ENCODE results near the gene FRAT2.
A peak's percentile ranks its signal among the peaks of the same experiment; 100 is the strongest.

FRAT2 gene

DNA sequence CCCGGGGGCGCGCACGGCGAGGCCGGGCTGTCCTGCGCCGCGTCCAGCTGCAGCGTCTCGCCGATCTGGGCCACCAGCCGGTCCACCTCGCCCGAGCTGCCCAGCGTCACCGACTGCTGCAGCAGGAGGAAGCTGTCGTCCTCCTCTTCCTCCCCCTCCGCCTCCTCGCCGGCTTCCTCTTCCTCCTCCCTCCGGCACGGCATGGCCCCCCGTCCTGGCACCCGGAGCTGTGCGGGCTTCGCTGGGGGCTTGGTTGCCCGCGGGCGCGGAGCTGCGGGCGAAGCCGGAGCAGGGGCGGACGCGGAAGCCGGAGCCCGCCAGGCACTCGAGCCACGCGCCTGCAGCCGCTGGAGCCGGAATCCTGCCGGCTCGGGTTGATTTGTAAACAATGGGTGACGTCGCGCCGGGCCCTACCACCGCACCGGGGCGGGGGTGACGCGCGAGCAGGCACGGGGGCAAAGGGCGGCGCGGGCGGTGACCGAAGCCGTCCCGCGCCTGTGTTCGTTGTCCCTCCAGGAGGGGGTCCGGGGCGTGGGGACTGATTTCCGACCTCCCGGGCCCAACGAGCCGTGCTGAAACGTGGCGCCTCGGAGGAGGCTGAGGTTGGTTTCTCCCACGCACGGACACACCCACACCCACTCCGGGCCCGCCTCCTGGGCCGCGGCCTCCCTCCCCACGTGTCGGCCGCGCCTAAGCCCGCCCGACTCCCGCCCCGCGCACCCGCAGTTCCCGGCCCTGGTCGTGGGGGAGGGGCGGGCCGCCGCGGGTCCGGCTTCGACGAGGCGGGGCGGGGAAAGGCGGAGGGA is at the start of gene FRAT2:
Gene FRAT2 (minus strand): TSS at position 360 of the 806 bp plus-strand sequence. CDS start 157 bp downstream, at position 203.
- peak; percentile 28 to 83 for DNase-seq

GRCh38 chr10:97384156-97384555 is 49.6 kb upstream of the FRAT2 start:
- DNase-seq, result no peak

DNA sequence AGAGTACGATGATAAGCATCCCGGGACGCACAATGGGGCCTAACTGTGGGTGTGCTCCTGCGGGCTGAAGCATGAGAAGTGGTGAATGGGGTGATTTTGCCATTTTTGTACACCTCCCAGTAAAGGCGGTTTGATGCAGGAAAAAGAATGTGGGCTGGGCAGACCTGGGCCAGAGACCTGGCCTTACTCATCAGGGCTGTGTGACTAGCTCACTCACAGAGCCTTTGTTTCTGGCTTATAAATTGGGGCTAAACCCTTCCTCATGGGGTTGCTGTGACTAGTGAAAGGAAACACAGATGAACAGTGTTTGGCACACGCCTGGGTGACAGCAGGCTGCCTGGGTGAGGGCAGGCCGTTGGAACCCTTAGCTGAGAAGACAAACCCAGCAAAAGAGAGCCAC is 48.6 kb upstream of the FRAT2 start:
- no peak for DNase-seq

DNA sequence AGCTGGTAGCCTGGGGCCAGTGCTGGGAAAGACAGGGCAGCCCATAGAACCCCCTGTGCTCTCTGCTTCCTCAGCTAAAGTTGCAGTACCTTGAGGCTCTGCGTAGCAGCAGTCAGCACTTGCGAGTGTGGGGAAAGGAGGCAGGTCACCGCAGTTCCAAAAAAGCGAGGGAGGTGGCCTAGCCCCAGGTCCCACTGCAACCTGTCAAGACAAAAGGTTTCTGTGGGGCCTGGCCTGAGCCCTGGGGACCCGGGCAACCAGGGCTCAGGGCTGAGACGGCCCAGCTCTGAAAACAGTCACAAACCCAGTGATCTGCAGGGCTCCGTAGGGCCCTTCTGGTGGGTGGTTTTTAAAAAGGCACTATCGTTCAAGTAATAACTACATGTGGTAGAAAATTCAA is 47.1 kb upstream of the FRAT2 start:
- no peak for DNase-seq

- DNase-seq, result no peak
Measured at GRCh38 chr10:97380516-97380915, 46.0 kb upstream of the FRAT2 start.

DNA sequence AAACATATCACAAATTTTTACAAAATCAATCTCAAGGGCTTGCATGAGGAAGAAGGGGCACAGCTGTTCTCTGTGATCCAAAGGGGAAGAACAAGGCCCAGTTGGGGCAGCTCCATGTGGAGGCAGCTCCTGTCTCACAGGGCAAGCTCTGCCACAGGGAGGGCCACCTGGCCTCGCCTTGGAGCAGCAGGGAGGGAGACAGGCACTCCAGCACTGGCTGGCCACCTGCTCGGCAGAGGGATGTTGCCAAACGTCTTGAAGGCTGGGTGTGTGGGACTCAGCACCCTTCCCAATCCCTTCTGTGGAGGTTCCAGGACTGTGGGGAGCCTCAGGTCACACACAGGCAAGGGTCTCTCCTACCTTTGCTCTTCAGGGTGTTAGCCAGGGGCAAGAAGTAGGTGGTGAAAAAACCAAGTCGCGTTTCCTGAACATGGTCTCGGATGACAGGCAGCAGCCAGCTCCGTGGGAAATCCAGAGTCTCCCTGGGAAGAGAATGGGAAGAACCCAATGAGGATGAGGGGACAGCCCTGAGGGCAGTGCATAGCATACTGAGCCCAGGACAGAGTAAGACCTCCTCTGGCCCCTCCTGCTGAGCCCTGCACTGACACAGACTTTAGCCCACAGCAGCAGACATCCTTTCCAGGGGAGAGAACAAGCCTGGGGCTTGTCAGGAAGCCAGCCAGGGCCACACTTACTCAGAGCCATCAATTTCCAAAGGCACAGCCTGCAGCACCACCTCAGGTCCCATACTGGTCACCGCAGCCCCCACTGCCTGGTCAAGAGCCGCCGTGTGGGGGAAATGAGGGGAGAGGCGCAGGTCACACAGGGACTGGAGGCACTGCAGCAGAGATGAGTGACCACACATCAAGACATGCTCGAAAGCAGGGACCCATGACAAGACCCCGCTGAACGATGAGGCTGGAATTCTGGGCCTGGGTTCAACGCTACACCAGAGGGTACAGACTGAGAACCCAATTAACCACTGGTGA is 44.7 kb upstream of the FRAT2 start:
- no peak for DNase-seq

DNA sequence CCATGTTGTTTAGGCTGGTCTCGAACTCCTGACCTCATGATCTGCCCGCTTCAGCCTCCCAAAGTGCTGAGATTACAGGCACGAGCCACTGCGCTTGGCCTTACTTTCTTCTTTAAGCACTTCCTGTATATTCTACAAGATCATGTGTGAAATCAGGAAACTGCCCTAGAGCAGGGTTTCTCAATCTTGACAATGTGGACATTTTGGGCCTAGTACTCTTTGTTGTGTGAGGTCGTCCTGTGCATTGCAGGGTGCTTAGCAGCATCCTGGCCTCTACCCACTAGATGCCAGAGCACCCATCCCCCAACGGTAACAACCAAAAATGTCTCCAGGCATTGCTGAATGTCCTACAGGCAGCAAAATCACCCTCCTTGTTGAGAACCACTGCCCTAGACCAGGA is 41.9 kb upstream of the FRAT2 start:
- no peak for DNase-seq

- DNase-seq, result no peak
Measured at GRCh38 chr10:97373456-97373855, 38.9 kb upstream of the FRAT2 start.

DNA sequence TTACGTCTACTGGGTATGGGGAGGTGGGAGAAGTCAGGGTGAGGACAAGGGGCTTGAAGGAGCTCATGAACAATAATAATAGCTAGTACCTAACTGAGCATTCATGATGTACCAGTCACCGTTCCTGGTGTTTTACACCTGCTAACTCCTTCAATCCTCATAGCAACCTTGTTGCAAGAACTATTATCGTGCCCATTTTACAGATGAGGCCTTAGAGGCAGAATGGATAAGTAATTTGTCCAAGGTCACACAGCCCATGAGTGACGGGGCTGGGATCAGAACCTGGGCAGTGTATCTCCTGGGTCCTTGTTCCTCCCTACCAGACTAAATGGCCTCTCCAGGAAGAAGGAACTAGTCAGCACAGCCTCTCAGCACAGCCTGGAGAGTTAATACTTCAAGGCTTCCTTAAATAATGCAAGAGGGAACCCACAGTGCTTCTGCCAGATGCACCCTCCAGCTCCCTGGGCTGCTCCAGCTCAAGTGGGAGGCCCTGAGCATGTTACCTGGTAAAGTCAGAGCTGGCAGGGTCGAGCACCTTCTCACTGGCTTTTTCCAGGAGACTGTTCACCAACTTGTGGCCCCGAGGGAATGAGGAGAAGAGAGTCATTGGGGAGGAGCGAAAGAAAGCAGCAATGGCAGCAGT is 37.8 kb upstream of the FRAT2 start:
- no peak for DNase-seq

DNA sequence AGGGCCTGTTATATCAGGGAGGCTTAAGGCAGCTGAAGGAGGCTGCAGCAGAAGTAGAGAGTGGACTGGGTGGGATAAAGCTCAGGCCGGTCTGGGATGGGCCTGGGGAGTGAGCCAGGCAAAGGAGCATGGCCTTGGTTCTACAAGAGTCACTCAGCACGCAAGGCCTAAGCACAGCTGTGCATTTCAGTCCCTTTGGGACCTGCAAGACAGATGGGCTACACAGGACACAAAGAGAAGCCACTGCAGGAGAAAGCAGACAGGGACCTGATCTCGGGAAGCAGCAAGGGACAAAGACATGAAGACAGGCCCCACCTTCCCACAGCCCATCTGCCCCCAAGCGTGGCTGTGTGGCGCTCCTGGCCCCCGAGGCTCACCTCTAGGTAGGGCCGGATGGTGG is 37.2 kb upstream of the FRAT2 start:
- DNase-seq, result no peak

DNA sequence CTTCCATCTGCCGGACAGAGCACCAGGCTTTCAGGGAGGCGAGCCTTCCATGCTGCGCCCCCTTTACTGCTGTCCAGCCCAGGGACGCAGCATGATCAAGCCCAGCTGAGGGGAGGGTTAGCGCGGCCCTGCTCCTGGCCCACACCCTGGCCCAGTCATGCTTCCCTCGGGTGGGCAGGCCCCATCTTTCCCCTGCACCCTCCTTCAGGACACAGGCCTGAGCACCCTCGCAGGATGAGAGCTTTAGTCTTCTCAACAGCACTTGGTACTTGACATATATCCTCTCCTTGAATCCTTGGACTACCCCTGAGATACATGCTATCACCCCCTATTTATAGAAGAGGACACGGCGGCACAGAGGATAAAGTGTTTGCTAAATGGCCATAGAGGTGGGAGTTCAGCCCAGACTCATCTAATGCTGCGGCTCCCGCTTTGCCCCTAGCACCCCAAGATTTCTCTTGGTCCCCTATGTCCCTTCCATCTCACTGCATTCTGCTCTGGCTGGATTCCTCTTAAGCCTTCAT is 32.7 kb upstream of the FRAT2 start:
- no peak for DNase-seq

DNA sequence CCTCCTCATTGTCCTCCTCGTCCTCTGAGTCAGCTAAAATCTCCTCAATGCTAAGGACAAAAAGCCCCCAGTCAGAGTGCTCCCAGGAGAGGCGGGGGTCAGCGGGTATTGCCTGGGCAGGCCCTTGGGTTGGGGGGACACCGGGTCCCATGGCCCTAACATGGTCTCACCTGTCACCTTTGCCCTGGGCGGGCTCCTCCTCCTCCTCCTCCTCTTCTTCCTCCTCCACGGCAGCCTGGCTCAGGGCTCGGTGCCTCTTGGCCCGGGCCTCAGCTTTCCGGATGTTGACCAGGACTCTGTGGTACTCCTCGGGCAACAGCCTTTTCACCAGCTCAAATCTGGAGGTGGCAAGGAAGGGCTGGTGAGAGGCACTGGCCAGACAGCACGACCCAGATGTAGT is 32.0 kb upstream of the FRAT2 start:
- DNase-seq, result no peak

- no peak for DNase-seq
Measured at GRCh38 chr10:97365761-97366351, 31.3 kb upstream of the FRAT2 start.

DNA sequence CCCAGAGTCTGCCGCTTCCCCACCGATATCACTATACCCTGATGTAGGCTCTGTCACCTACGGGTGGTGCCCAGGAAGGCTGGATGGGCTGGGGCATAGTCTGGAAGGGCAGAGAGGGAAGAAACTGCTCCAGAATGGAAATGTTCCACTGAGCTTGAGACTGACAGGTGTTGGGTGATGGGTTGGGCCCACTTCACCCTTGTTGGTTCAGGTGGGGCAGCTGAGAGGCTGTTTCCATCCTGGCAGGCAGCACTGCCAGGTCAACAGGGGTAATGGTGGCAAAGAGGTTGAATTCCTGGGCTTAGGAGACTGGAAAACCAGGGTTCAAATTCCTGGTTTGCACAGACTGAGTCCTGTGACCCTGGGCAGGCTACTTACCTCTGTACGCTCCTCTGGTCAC is 28.5 kb upstream of the FRAT2 start:
- DNase-seq, result no peak

DNA sequence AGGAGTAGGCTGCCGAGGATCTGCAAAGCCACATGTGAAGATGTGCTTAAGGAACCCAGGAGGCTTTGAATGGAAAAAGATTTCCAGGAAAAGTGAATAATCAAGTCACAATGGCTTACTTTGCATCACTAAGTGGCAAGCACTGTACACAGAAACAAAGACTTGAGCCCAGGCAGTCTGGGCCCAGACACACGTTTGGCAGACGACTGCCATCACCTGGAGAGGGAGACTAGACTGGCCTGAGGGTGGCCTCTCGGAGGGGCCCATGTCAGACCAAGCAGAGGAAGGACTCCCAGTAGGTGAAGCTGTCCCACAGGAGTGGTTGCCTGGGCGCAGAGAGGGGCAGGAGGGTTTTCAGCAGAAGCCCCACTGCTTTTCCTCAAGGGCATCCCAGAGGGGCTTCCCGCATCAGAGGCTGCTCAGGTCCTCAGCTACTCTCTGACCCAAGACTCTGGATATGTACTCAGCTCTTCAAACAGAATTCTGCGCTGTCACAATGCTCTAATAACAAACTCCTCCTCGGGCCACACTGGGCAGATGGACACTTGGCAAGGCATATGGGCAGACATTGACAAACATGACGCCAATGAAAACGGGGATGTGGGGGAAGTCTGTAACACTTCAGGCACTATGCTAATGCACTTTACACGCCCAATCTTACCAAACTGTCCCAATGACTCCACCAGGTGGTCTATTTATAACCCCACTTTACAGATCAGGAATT is 27.9 kb upstream of the FRAT2 start:
- DNase-seq, result no peak

DNA sequence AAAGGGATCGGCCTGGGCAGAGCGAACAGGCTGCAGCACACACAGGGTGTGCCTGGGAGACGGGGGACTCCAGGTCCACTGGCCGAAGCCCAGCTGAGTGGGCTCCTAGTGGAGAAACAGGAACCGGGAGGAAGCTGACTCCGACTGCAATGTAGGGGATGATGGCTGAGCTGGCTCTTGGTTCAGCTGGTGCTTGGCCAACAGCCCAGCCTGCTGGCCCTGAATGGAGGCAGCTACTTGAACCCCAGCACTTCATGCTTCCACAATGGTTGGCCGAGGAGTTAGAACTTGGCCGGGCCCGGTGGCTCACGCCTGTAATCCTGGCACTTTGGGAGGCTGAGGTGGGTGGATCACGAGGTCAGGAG is 27.0 kb upstream of the FRAT2 start:
- DNase-seq, result no peak

DNA sequence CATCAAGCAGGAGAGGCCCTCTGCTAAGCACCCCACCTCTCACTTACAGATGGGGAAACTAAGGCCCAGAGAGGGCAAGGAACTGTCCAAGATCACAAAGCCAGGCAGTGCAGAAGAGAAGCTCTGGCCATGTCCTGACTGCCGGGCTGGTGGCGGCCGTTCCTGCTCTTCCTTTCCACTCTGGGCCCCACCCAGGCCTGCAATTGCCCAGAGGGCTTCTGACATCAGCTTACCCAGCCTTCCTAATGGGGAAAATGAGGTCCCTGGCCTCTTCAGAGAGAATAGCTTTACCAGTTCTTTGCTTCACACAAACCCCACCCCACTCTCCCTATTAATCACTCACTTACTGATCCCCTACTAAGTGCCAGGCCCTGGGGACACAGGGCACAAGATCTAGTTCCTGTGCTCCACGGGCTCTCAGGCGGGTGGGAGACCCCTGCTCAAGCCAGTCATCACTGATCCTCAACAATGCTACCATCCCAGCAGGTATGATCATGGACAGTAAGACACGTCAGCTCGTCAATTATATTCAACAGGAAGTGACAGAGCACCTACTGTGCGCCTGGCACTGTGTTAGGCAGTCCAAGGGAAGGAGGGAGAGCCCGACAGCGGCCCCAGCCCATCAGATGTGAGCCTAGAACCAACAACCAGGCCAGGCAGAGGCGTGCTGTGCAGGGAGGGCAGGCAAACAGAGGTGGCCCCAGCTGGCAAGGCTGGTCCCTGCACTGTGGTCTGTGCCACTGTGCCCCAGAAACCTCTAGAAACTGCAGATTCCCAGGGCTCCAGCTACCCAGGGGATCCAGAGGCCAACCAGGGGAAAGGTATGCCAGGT is 26.4 kb upstream of the FRAT2 start:
- DNase-seq, result no peak

- DNase-seq, result no peak
Measured at GRCh38 chr10:97358781-97359180, 24.3 kb upstream of the FRAT2 start.

DNA sequence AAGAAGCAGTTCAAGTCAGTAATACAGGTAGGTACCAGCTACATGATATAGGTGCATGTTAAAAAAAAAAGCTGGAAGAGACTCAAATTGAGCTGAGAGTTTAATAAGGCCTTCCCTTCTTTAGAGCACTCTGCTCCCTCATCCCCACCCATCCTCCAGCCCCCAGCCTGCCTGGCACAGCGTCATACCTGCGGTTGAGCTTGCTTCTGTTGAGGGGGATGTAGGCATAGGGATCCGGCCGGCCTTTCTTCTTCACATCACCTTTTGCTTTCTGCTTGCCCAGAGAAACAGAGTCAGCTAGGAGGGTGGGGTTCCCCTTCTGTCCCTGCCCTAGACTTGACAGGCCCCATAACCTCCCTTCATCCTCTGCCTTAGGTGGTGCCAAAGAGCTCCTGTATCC is 23.8 kb upstream of the FRAT2 start:
- no peak for DNase-seq

DNA sequence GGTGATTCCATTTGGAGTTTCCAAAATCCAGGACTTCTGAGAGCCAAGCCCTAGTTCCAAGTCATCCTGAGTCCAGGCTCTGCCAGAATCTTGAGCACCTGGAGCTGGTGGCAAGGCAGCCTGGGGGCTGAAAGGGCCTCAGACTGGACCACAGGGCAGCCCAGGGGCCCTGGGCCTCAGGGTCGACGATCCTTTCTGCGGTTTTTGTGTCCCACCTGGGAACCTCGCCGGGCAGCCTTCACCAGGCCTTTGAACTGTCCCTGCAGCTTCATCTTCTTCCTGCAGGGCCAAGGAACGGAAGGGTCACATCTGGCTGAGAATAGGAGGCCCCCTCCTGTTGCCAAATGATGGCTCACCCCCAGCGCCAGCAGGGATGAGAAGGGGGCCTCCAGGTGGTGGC is 22.4 kb upstream of the FRAT2 start:
- DNase-seq, result no peak

DNA sequence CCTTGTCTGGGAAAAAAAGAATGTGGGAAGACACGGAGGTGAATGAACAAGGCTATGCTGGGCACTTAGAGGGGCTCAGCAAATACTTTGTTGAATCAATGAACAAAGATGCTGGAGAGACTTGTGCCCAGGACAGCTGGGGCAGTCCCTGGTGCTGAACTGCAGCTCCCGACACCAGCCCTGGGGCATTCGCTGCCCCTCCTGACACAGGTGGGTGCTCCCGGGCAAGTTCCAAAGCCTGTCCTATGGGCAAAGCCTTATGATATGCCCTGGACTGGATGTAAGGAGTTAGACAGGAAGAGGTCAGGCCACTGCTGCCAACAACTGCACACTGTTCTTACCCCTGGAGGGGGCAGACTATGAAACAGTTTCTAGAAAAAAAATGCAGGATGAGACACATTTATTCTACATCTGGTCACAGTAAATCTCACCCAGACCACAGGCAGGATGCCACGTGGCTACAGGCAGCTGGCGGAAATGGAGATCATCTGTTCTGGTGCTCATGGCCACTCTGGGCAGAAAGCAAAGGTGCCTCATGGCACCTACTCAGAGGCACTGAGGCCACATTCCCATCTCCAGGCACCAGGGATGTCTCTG is 21.9 kb upstream of the FRAT2 start:
- DNase-seq, result no peak
